Upper lobe of right lung (tissue), 1 donor: Measurements from ENCODE around the gene SLAMF6. TPM values are rescaled to one million over a fixed set of nuclear protein-coding genes. Genes with fewer than 3 reads are reported as not detected.

Experiments
- ATAC-seq: fragments of 200-7000 bp; cut with Tn5 transposase; one replicate; pipeline ENCODE4 v1.9.1; 2020; ENCODE audit warnings: mild to moderate bottlenecking, moderate library complexity
- DNase-seq: peaks from one replicate; pipeline ENCODE4 v3.0.0-alpha.2; 2020
- H3K27ac ChIP-seq: fragments of 200-600 bp; one replicate; pipeline ENCODE4 v1.8.0; 2022
- H3K27me3 ChIP-seq: fragments of 200-600 bp; one replicate; pipeline ENCODE4 v1.8.0; 2022; ENCODE audit warnings: mild to moderate bottlenecking
- H3K36me3 ChIP-seq: fragments of 200-600 bp; one replicate; pipeline ENCODE4 v1.8.0; 2022
- H3K4me1 ChIP-seq: fragments of 200-600 bp; one replicate; pipeline ENCODE4 v1.8.0; 2022
- H3K4me3 ChIP-seq: fragments of 200-600 bp; one replicate; pipeline ENCODE4 v1.8.0; 2022; ENCODE audit warnings: mild to moderate bottlenecking
- H3K9me3 ChIP-seq: fragments of 200-600 bp; one replicate; pipeline ENCODE4 v1.8.0; 2022
- CTCF ChIP-seq: fragments of 200-600 bp; IDR thresholded peaks from one replicate; pipeline ENCODE4 v1.8.0; 2022; ENCODE audit warnings: antibody characterized with exemption
- intact Hi-C: fragments of 100-400 bp; cut with DNase I; formaldehyde crosslinking; loops from one replicate; pipeline ENCODE4 v1.11.0; 2022
- total RNA-seq: library from RNA; stranded (reverse); fragmentation: NEBNext Ultra II Directional; extraction: Animal tissue kit (Norgen Biotek cat#: 25700); gene quantifications from one replicate; pipeline ENCODE4 v1.2.1, GENCODE V29; 2021
- donor health status: DM: no; HTN: yes; CAD: no; lungs with severe emphysema.

SLAMF6 gene
- total RNA-seq, 1 donor from 2014 or later, result 4.4 TPM

GRCh38 chr1:160472112-160472511 lies 50.9 kb downstream of the SLAMF6 start:
- intact Hi-C loops, result no loop called here
- no peak for ATAC-seq

GRCh38 chr1:160471253-160471652 lies 51.8 kb downstream of the SLAMF6 start:
- no peak for TF ChIP-seq CTCF
- Histone ChIP-seq H3K4me3 (no peak overlapping the region), H3K27me3 (no peaks in the 10 kb centered on the region), H3K9me3 (no peaks in the 10 kb centered on the region), H3K4me1 (no peaks in the 10 kb centered on the region), H3K27ac (no peak overlapping the region), H3K36me3 (no peaks in the 10 kb centered on the region)
- ATAC-seq (no peak), DNase-seq (no peak)
- intact Hi-C loops, result no loop called here

More at GRCh38 chr1:160472112-160472511, 50.9 kb downstream of the SLAMF6 start:
- no peaks in the 10 kb centered on the region for H3K36me3 ChIP-seq
- no peaks in the 10 kb centered on the region for H3K27me3 ChIP-seq
- no peak for DNase-seq
- H3K9me3 ChIP-seq, result no peaks in the 10 kb centered on the region
- no peak overlapping the region for H3K27ac ChIP-seq
- no peak overlapping the region for H3K4me3 ChIP-seq
- no peaks in the 10 kb centered on the region for H3K4me1 ChIP-seq
- no peak for TF ChIP-seq CTCF

- DNase-seq (no peak), ATAC-seq (no peak)
- intact Hi-C loops, result no loop called here
- no peaks in the 10 kb centered on the region for H3K4me1 ChIP-seq
- no peaks in the 10 kb centered on the region for H3K9me3 ChIP-seq
- TF ChIP-seq CTCF, result no peak
- no peak overlapping the region for H3K4me3 ChIP-seq
- no peak overlapping the region for H3K27ac ChIP-seq
- H3K36me3 ChIP-seq, result no peaks in the 10 kb centered on the region
- H3K27me3 ChIP-seq, result no peaks in the 10 kb centered on the region
Observed at GRCh38 chr1:160467576-160467975, 55.5 kb downstream of the SLAMF6 start.

GRCh38 chr1:160466961-160467360 lies 56.1 kb downstream of the SLAMF6 start:
- Histone ChIP-seq H3K4me1 (no peaks in the 10 kb centered on the region), H3K27me3 (no peaks in the 10 kb centered on the region), H3K4me3 (no peak overlapping the region), H3K36me3 (no peaks in the 10 kb centered on the region), H3K27ac (no peak overlapping the region), H3K9me3 (no peaks in the 10 kb centered on the region)
- no peak for ATAC-seq
- no peak for TF ChIP-seq CTCF
- intact Hi-C loops, result no loop called here
- DNase-seq, result no peak

GRCh38 chr1:160465123-160465522 lies 57.9 kb downstream of the SLAMF6 start:
- DNase-seq (no peak), ATAC-seq (no peak)
- no peak overlapping the region for H3K4me3 ChIP-seq
- intact Hi-C loops, result no loop called here
- H3K27me3 ChIP-seq, result no peaks in the 10 kb centered on the region
- no peaks in the 10 kb centered on the region for H3K36me3 ChIP-seq
- no peak for TF ChIP-seq CTCF
- H3K27ac ChIP-seq, result no peak overlapping the region
- no peaks in the 10 kb centered on the region for H3K4me1 ChIP-seq
- no peaks in the 10 kb centered on the region for H3K9me3 ChIP-seq

- intact Hi-C loops, result no loop called here
- no peak overlapping the region for H3K4me3 ChIP-seq
- no peak for TF ChIP-seq CTCF
- no peaks in the 10 kb centered on the region for H3K9me3 ChIP-seq
- no peak for DNase-seq
- H3K4me1 ChIP-seq, result no peaks in the 10 kb centered on the region
- H3K36me3 ChIP-seq, result no peaks in the 10 kb centered on the region
- H3K27me3 ChIP-seq, result no peaks in the 10 kb centered on the region
- ATAC-seq, result no peak
- no peak overlapping the region for H3K27ac ChIP-seq
Observed at GRCh38 chr1:160460683-160461287, 62.3 kb downstream of the SLAMF6 start.
